Measurements from ENCODE around the gene AOPEP.
A peak's percentile ranks its signal among the peaks of the same experiment; 100 is the strongest.

Gene AOPEP

DNA sequence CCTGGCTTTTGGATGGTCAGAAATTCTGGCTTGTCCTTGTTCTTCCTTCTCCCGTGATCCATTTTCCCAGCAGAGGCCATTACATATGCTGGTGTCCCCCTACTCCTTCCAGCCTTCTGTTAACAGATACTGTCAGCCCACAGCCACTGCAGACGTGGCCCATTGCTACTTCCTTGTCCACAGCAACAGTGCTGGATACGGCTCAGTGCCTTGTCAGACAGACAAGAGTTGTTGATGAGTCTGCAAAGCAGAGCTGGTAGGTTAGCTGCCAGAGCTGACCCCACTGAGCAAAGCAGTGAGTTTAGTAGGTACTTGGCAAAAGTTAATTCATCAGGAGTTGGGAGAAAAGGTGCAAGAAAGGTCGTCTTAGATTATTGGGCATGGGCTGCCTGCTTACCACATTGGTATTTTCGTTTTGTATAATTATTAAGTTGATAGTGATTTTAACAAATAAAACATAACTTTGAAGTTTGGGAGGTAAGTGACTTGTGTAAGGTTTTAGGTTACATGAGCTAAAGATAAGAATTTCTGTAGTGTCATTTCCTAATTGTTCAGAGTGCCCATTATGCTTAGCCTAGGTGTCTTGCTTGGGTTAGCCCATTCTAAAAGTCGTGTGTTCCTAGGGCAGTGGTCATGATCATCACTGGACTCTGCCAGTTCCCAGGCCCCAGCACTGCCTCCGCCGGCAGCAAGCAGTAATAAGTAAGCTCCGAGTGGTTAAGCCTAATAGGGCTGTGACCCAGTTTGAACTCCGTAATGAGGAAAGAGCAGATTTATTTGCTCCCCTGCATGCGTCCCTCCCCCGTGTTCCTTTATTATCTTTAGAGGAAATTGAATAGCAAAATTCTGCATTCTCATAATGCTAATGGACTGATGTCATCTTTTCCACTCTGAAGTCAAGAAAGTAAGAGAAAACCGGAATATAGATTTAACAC is 299.0 kb downstream of the AOPEP start:
- no peak for DNase-seq

DNA sequence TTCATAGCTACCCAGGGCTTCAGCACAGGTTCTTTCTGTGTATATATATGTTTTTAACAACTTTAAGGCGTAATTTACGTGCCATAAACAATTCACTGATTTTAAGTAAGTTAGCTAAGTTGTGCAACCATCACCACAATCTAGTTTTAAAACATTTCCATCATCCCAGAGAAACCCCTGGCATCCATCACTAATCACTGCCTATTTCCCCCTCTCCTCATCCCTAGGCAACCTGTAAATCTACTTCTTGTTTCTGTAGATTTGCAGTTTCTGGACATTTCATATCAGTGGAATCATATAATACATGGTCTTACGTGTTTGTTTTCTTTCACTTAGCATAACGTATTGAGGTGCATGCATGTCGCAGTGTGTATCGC is 299.6 kb downstream of the AOPEP start:
- no peak for DNase-seq

DNA sequence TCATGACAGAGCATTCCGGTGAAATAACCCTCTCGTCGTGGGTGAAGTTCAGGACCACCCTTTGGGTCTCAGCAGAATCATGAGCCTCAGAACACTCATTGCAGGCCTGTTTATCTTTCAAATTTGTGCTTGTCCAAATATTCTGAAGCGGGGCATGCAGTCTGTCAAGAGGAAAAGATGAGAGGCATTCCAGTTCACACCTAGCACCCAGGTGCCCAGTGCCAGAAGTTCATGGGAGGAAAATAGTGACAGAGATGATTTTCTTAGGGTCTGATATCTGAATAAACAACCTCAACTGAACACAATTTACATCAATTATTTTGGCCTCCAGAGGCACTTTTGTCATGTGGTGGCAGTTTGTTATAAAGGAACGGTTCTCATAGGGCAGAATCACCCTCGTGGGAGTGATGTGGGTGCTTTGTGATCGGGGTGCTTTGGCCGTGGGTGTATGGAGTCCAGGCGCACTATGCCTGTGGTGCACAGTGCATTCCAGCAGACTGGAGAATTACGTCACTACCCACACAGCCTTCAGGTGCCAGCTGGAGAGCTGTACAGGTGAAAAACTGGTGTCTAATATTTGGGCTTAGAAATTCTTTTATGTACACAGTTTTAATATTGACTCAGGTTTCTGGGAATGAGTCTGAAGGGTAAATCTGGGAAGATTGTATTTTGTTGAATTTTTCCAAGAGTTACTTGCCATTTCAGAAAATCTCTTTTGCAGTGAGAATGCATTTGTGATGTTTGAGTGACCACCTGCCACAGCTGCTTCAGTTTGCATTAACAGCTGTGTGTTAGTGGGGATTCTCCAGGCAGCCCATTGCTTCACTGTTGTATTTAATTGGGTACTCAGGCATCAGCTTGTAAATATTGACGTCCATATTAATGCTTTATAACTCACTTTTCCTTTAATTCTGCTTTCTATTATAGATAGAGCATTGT is 301.7 kb downstream of the AOPEP start:
- no peak for DNase-seq

DNA sequence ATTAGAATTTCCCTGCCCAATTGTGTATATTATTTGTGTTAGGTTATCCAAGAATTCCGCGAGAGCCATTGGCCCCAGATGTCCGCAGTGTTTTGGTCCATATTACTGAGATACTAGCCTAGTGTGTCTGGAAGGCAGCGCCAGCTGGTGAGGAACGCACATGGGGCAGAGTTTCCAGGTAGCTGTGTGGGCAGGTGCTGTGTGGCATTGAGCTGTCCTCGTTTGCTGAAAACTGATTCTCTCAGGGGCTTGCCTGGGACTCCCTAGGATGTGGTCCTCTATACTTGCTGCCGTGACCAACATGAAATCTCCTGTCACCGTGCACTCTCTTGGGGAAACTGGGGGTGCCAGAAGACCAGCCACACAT is 302.3 kb downstream of the AOPEP start:
- no peak for DNase-seq

DNA sequence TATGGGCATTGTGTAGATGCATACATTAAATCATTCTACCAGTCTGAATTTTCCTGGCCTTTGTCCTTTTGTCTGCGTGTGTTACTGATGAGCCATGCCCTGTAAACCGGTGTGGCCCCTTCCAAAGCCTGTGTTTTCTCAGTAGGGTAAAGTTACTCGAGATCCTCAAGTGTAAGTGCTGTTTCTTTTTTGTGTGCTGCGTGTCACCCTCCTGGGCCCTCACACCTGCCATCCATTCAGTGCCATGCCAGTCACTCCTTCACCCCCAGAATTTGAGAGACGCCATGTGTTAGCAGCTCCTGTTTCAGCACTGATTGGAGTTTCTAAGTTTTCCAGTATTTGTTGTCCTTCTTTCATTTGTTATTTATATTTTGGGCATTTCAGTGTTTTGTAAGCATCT is 302.8 kb downstream of the AOPEP start:
- DNase-seq, result no peak

DNA sequence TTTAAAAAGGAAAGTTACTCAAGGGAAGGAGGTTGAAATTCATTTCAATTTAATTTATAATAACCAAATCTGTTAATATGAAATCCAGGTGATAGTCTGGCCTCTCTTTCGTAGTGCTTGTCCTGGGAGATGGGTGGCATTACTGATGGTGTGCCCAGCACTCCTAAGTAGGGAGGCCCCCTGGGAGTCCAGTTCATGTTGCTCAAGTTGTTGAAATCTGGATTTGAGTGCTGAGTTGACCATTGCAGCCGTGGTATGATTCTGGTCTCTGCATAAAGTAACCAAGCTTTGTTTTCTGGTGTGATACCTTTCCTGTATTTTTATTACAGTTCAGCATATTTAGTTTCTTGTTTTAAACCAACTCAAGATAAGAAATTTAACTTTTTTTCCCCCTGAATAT is 303.2 kb downstream of the AOPEP start:
- DNase-seq, result no peak

DNA sequence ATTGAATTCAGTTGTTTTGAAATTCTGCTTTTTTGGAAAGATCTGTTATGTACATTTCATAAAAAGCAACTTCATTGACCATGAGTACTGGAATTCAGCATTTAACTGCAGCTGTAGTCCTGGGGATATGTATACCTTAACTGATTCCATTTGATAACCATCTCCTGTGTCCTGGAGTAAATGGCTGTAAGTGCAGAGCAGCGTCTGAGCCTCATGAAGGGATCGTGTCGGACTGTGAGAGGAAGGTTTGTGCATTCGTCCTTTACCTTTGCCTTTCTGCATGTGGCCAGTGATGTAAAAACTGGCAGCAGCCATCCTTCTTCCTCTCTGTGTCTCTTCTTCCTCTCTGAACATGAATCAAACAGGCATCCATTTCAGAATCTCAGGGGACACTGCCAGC is 303.8 kb downstream of the AOPEP start:
- no peak for DNase-seq

DNA sequence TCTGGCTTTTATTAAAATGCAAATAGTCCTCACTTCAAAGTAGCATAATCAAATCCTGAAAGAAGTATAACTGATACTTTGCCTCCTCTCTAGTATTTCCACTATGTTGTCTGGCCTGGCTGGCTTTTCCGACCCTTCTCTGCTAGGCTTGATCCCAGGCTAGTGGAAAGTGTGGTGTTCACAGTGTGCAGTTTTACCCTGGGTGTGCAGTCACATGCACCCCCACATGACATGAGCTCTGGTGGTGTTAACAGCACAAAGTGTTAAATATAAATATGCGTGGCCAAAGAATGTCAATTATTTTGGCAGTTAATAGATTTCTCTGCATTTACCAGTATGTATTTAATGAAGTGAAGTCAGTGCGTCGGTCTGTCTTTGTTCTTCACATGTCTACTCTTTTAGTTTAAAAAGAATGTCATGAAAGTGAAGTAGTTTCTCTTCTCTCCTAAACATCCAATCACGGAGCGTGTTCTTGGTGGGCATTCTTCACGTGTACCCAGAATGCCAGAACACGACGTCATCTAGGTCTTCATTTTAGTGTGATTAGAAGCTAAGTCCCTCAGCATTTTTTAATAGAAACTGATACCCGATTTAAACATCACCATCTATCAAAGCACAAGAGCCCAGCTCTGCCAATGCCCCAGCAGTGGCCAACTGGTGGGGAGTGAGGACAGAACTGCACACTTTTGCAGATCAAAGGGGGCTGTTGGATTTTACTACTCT is 304.6 kb downstream of the AOPEP start:
- DNase-seq, result no peak

DNA sequence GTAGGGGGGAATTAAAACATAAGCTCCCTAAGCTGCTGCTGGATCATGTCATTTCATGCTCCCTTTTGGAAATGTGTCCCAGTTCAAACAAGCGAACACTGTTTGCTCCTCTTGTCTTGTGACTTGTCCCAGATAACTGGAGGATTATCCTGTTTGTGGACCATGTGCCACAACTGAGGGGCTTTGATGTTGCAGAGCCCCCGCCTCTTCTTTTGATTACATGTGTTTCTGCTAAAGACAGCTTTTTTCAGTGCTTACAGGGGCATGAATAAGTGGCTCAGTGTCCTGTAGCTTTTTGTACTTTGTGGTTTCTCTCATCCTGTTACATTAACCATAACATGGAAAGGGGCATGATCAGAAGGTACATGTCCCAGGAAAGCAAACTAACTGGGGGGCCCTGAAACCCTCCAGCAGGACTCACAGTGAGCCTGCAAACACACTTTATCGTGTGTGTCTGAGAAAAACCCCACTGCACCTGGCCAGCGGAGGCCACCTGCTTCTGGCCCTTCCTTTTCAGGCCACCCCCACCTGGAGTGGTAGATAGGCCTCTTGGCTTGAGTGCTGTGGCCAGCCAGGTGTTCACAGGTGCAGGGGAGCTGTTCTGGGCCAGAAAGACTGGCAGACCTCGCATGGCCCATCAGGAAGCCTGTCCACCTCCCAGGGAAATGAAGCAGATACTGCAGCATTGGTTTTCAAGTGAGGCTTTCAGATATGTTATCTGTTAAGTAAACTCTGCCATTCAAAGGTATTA is 305.4 kb downstream of the AOPEP start:
- DNase-seq, result no peak

DNA sequence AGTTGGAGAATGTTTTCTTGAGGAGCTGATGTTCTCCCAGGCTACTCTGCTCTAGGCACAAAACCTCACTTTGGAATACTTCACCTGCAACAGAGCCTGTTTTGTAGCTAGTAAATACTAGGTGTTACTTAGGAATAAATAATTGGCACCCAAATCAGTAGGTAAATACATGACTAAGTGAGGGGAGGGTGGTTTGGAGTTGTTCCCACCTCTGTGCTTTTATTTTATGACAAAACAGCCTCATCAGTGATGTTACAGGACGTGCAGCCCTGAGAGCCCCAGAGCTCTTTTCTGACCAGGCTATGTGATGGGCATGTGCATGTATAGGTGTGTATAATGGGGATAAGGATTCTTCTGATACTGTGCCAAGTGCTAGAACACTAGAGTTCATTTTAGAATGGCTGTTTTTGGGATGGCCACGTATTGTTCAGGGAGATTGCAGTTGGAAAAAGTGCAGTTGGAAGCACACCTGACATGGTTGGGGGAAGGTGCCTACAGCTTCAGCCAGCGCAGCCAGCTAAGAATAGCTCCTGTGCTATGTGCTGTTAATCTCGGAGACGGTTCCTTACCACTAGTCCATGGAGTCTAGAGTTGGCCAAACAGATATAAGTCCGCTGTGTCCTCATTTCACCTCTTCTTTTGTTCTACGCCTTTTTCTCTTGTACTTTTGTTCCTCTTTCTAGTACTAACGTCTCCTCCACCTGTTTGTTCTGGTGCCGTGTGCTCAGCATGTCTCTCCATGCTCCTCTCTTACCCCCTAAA is 306.3 kb downstream of the AOPEP start:
- peak; percentile 9 for DNase-seq

DNA sequence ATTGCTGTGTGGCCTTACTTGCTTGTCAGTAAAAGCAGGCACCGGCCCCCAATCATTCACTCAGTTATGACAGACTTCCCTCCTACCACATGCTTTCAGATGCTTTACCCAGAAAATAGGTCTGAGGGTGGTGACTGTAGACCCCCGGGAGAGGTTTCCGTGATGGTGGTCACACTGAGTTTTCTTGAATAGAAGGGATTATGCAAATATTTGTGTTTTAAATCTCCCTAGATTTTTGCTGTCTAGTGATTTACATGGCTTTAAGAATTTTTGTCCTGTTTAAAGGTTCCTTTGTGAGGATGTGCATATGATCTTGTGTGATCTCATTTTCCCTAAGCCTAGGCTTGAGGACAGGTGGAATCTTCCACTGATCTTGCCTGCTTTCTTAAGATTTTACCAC is 309.3 kb downstream of the AOPEP start:
- no peak for DNase-seq

DNA sequence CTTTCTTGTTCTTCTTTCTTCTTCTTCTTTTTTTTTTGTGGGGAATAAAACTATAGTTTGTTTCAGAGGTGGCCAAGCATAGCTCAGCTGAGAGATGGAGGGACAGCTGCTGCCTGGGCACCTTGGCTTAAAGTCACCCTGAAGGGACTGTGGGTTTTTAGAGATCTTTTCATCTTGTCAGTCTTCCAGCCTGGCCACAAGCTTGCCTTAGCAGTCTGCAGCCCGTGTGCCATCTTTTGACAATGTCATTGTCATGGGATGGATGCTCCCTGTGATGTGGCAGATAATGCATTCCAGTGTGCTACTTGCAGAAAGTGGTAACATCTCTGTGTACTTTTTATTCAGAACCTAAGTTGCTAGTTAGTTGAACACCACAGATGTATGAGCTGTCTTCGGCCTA is 310.2 kb downstream of the AOPEP start:
- DNase-seq, result no peak

DNA sequence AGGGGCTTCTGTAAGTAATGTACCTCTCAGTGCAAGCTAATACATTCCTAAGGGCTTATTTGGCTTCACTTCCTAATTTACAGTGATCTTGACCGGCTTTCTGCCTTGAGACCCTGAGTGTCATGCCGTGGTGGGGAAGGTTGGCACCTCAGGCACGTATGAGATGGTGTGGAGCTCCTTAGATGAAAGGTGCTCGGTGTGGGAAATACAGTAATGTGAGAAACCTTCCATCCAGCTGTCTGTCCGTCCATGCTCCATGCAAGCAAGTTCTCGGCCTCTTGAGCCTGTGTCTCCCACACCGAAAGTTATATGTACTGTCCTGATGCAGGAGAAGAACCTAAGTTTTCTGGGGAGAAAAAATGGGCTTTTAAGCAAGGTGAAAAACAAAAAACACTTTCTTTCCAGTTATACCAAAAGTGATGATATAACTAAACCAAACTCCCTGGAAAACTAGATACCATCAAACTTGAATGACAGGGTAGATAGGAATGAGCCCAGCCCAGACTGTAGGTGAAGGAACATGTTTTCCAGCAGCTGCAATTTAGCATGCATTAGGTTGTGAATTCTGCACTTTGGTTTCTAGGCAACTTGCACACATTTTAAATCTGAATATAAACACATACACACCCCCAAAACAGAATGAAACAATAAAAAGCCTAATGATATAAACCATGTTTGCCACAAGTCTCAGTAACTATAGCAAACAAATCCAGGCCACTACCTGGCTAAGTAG is 311.5 kb downstream of the AOPEP start:
- no peak for DNase-seq

DNA sequence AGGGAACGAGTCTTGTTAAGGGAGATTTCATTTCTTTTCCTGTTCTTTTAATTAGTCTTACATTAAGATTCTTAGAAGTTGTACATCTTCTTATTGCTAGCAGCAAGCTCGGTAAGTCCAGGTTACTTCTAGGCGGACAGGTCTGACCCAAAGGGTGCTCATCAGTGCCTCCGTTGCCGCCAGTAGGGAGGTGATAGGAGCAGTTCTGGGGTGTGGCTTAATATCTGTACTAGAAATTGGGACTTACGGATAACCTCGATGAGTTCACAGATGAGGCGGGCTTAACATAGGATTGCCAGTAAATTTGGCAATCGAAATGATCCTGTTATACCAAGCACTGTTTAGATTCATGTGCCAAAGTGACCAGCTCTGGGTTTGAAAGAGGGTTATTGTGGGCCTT is 312.2 kb downstream of the AOPEP start:
- no peak for DNase-seq

DNA sequence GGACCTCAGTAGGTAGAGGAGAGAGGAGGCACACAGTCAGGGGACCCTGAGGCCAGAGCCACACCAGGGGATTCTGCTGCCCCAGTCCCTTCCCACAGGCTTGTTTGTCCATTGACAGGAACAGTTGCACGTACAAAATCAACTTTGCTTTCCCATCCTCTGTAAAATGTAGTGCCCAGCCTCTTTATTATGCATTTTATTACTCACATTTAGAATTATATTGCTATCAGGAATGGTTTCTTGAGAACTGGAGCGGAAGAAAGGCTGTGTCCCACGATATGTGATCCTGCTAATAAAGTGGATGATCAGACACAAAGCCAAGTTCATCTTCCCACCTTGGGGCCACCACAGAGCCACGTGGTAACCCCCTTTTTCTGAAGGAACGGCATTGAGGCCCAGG is 313.6 kb downstream of the AOPEP start:
- no peak for DNase-seq

DNA sequence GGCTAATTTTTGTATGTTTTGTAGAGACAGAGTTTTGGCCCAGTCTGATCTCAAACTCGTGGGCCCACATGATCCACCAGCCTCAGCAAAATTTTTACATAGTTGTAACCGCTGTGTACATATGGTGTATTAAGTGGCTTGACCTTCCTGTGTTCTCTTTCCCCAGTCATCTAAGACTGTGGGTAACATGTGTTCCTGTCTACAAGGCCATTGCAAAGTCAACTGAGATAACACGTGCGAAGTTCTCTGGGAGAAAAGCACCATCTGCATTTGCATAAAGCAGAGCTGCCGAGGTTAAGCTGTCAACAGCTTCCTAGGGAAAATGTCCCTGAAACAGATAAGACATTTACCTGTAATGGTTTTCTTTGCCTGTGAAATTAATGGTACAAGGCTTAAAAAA is 317.3 kb downstream of the AOPEP start:
- no peak for DNase-seq

DNA sequence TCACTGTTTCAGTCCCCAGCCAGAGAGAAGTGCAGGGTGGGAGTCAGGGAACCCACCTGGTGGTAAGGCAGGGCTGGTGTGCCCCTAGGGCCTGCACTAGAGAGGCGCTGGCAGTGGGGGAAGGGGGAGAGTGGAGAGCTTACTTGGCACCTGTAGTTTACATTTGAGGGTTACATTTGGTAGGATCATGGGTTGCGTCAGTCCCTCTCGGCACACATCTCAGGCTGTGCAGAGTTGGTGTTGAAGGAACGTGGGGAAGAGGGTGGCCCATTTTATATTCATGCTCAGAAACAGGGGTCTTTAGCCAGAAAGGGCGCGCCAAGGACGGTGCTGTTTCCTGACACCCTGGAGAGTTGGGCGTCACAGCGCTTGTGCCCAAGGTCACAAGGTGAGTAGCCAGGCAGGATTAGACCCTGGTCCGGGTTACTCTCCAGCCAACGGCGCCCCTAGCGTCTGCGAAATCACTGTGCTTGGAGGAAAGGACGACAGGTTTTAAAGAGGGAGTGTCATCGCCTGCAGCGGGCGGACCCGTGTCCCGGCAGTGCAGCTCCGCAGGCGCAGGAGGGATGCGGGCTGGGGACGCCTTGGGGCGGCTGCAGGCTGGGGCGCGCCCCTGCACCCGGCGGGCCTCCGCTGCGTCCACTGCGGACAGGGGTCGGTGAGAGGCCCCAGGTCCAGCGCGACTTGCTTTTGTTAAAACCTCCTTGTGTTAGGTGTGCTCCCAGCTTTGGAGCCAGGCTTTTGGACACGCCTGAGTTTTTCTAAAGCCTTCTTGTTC is 318.4 kb downstream of the AOPEP start:
- no peak for DNase-seq

DNA sequence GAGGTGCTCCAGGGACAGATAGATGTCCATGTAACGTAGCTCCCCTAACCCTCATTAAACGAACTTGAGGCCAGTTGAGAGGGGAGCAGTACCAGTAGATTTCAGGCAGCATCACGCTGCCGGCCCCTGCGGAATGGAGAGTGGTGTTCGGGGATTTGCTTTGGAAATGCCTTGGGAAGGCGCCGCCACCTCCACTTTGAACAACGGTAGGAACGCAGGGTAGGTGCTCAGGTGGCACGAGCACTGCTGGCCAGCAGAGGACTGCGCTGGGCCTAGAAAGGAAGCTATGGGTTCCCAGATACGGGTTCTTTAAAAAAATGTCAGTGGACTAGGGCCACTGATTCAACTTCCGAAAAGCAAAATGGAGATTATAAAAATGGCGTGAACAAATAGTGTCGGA is 319.3 kb downstream of the AOPEP start:
- no peak for DNase-seq

DNA sequence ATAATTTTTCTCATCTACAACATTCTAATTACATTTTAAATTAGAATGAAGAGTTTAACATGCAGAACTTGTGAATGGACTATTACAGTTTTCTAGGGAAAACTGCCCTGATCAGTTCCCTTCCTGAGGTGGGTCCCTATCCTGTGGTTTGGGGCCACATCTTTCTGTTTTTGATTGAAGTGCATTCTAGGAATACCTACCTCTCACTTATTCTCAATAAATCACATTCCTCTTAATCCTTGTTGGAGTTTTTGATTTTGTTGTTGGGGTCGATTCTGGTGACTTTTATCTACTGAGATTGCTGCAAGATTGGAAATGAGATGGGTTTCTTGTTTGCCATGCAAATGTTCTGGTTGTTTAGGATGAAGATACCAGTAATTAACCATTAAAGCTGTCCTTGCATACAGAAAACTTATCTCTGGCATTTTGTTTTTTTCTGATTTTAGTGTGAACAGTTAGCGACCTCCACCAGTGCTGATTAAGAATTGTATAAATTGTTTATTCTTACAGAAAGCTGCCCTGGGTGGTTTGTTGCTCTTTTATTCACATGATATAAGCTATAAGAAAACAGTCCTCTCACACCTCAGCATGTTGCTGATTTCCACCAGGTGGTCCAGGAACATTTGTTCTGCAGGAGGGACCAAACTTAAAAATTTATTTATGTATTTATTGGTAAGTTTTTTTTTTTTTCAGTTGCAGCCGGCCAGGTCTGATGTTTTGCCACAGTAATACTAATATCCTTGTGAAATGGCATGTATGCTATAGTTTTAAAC is 321.1 kb downstream of the AOPEP start:
- DNase-seq, result no peak

Data from OCI-M1 (cell line).